Panc1 (cell line): Measurements from ENCODE around the gene GRK6.

Experiments
- POLR2AphosphoS5 ChIP-seq: IDR thresholded peaks from 2 replicates; pipeline ENCODE4 v1.6.1; 2012; ENCODE audit warnings: mild to moderate bottlenecking, low read depth, low read length, moderate library complexity
- TF ChIP-seq, protein P1 (sequence below): fragments of 450-650 bp; IDR thresholded peaks from 2 replicates; pipeline ENCODE4 v1.5.1; 2017; ENCODE audit warnings: mild to moderate bottlenecking
- TF ChIP-seq, protein P2 (sequence below), 2 experiments: IDR thresholded peaks; 2 replicates each; pipeline ENCODE4 v1.6.1; 2011 to 2012; ENCODE audit warnings: low read depth in 2 of 2, control low read depth in 1 of 2, low read length in 1 of 2, mild to moderate bottlenecking in 1 of 2, moderate library complexity in 1 of 2; ENCODE audit not compliant: insufficient read depth in 1 of 2

DNA sequence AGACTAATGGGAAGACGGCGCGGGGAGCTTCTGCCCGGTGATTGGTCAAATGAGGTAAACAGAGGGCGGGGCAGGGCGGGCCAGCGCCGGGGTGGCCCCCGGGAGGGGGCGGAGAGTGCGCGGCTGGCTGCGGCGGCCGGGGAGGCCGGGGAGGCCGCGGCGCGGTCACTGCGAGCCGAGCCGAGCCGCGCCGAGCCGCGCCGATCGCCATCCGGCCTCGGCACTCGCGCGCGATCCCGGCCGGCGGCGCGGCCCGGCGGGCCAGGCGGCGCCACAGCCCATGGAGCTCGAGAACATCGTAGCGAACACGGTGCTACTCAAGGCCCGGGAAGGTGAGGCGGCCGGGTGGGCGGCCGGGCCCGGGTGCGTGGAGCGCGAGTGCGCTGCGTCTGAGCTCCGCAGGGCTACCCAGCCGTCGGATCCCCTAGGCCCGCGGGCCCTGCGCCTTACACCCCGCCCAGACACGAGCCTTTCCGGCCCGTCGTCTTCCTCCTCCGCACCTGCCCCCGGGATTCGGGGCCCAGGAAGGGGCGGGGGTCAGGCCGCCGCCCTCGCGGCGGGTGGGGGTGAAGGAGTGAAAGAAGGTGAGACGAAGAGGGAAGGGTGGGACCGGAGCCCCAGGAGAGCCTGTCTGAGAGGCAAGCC is at the start of gene GRK6:
- TF ChIP-seq, protein P1, sequence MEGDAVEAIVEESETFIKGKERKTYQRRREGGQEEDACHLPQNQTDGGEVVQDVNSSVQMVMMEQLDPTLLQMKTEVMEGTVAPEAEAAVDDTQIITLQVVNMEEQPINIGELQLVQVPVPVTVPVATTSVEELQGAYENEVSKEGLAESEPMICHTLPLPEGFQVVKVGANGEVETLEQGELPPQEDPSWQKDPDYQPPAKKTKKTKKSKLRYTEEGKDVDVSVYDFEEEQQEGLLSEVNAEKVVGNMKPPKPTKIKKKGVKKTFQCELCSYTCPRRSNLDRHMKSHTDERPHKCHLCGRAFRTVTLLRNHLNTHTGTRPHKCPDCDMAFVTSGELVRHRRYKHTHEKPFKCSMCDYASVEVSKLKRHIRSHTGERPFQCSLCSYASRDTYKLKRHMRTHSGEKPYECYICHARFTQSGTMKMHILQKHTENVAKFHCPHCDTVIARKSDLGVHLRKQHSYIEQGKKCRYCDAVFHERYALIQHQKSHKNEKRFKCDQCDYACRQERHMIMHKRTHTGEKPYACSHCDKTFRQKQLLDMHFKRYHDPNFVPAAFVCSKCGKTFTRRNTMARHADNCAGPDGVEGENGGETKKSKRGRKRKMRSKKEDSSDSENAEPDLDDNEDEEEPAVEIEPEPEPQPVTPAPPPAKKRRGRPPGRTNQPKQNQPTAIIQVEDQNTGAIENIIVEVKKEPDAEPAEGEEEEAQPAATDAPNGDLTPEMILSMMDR: no peak
- no peak for TF ChIP-seq POLR2AphosphoS5
- TF ChIP-seq, protein P2, sequence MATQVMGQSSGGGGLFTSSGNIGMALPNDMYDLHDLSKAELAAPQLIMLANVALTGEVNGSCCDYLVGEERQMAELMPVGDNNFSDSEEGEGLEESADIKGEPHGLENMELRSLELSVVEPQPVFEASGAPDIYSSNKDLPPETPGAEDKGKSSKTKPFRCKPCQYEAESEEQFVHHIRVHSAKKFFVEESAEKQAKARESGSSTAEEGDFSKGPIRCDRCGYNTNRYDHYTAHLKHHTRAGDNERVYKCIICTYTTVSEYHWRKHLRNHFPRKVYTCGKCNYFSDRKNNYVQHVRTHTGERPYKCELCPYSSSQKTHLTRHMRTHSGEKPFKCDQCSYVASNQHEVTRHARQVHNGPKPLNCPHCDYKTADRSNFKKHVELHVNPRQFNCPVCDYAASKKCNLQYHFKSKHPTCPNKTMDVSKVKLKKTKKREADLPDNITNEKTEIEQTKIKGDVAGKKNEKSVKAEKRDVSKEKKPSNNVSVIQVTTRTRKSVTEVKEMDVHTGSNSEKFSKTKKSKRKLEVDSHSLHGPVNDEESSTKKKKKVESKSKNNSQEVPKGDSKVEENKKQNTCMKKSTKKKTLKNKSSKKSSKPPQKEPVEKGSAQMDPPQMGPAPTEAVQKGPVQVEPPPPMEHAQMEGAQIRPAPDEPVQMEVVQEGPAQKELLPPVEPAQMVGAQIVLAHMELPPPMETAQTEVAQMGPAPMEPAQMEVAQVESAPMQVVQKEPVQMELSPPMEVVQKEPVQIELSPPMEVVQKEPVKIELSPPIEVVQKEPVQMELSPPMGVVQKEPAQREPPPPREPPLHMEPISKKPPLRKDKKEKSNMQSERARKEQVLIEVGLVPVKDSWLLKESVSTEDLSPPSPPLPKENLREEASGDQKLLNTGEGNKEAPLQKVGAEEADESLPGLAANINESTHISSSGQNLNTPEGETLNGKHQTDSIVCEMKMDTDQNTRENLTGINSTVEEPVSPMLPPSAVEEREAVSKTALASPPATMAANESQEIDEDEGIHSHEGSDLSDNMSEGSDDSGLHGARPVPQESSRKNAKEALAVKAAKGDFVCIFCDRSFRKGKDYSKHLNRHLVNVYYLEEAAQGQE (IDR thresholded peaks at IDR 0.05; ENCODE audit: insufficient read depth in 1 of 2, low read depth in 2 of 2, low read length in 1 of 2): no peak
